Testis (tissue), 2 donors: ENCODE data around the gene SOCS6.

Experiments used
- CTCF ChIP-seq, 3 experiments: fragments of 450-650 bp in 2 of 3; fragments of 200-600 bp in 1 of 3; sonication (generic) in 1 of 3; IDR thresholded peaks; one replicate each; pipeline ENCODE4 v1.5.1; 2016 to 2019; ENCODE audit warnings: antibody characterized with exemption in 3 of 3, mild to moderate bottlenecking in 2 of 3, moderate library complexity in 1 of 3
- POLR2A ChIP-seq: fragments of 450-650 bp; IDR thresholded peaks from one replicate; pipeline ENCODE4 v1.6.1; 2017; ENCODE audit warnings: antibody characterized with exemption, mild to moderate bottlenecking, moderate library complexity

- TF ChIP-seq POLR2A (no peak), CTCF (IDR thresholded peaks at IDR 0.05) (no peak)
Measured at GRCh38 chr18:70296781-70297180, 7.9 kb downstream of the SOCS6 start.
